ENCODE data around the gene P2RX7.

P2RX7 gene

DNA sequence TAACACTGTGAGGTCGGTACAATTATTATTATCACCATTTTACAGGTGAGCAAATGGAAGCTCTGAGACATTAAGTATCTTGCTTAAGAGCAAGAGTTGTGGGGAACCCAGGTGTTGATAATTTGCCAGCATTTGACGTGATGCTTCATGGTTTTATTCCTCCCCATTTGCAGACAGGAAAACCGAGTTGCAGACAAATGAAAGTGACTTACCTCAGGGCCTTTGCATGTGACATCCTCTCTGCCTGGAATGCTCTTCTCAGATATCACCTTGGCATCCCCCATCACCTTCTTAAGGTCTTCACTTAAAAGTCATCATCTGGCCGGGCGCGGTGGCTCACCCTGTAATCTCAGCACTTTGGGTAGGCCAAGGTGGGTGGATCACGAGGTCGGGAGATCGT is 21.0 kb upstream of the P2RX7 start:
- no peak for DNase-seq

DNA sequence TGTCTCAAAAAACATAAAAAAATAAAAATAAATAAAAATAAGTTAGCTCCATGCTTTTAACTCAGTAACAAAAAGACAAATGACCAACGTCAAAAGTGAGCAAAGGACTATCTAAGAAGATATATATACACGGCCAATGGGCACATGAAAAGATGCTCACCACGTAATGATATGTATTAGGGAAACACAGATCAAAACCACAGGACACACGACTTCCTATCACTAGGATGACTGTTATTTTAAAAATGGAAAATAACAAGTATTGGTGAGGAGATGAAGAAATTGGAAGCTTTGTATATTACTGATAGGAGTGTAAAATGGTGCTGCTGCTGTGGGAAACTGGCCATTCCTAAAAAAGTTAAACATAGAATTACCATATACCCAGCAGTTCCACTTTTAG is 20.2 kb upstream of the P2RX7 start:
- no peak for DNase-seq

DNA sequence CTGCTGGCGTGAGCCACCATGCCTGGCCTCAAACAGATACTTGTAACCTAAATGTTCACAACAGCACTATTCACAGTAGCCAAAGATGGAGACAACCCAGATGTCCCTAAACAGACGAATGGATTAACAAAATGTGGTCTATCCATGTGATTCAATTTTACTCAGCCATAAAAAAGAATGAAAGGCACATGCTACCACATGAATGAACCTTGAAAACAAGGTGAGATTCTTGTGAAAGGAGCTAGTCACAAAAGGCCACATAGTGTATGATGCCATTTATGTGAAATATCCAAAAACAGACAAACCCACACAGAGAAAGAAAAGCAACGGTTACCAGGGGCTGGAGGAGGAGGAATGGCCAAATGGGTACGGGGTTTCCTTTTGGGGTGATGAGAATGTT is 19.6 kb upstream of the P2RX7 start:
- no peak for DNase-seq

DNA sequence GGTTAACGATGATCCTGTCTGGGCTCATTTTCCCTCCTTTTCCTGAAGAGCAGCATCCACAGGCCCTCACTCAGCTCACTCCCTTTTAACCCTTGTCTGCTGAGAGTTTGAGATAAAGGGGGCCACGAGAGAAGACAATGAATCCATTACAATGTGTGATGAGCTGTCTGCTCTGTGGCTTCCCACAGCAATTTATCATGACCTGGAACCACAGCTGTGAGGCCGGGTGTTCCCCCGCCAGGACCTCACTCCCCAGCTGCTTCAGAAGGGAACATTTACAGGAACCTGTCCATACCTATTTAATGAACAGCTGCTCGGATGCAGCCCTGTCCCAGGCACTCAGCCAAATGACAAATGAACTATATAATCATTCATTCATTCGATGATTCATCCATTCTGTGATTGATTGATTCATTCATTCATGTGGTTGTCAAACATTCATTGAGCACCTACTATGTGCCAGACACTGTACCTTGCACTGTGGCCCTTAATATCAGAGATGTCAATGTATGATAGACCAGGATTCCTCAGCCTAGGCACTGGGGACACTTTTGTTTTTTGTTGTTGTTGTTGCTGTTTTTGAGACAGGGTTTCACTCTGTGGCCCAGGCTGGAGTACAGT is 18.5 kb upstream of the P2RX7 start:
- DNase-seq: no peak

DNA sequence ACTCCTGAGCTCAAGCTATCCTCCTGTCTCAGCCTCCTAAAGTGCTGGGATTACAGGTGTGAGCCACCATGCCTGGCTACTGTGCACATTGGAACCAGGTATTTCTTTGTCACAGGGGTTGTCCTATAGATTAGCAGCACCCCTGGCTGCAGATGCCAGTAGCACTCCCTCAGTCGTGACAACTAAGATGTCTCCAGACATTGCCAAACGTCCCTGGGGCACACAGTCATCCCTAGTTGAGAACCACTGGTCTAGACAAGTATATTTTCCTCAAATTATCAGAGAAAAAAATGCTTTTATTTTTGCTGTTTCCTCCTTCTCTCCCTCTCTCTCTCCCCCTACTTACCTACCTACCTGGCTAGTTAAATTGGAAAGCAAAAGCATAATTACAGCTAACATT is 17.9 kb upstream of the P2RX7 start:
- no peak for DNase-seq

DNA sequence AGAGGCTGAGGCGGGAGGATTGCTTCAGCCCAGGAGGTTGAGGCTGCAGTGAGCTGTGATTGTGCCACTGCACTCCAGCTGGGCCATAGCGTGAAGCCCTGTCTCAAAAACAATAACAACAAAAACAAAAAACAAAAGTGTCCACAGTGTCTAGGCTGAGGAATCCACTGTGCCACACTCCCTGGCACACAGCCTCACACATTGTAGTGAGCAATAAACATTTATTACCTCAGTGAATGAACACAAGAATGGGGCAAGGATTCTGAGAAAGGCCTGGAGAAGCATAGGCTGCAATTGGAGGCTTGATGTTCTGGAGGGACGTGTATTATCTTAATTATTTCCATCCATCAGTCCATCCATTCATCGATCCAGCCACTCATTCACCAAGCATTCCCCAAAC is 17.1 kb upstream of the P2RX7 start:
- DNase-seq: no peak

DNA sequence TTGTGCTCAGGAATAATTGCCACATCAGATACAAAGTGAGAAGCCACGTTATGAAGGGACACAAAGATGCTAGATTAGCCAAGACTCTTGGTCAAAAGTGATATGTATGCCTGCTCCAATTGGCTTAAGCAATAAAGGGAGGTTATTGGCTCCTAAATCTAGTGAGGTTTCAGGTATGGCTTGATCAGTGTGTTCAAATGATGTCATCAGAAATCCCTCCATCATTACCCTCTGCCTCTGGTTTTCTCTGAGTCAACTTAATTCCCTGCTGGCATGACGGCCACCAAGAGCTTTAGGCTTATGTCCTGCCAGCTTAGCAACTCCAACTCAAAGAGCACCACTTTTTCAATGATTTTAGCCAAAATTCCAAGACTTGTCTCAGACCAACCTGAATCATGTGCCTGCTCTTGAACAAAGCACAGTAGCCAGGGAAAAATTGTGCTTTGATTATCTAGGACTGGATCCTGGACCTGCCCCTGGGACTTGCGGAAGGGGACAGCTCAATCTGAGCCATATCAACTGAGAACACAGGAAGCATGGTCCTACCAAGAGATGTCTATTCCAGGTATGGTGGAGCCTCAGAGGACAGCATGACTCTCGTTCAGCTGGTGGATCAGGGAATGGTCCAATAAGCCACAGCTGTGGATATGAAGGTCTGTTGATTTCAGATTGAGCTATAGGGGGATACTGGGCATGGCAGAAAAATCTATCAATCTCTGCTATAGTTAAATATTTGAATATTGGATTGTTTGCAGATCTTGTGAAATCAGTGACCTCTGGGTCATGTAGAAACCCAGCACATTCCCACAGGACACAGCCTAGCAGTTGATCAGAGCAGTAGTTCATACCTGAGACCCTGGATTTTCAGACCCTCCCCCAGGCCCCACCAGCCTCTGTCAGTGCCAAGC is 16.1 kb upstream of the P2RX7 start:
- no peak for DNase-seq

DNA sequence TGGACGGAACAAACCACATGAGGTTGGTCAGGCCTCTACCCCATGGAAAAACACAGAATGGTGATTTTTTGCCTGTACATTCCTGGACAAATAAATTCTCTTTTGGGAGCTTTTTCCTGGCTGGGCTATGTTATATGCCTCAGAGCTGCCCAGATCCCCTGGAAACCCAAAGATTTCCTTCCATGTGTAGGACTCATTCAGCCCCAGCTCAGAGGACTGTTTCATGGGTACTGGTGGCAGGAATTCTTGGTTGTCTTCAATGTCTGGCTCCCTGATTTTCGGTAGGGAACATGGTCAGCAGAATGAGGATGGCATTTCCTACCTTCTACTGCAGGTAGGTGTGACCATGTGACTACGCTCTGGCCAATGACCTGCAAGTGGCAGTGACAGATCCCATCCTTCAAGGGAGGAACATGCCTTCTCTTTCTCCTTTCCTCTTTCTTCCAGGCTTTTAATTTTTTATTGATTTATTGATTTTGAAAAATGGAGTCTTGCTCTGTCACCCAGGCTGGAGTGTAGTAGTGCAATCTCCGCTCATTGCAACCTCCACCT is 15.4 kb upstream of the P2RX7 start:
- DNase-seq: no peak

DNA sequence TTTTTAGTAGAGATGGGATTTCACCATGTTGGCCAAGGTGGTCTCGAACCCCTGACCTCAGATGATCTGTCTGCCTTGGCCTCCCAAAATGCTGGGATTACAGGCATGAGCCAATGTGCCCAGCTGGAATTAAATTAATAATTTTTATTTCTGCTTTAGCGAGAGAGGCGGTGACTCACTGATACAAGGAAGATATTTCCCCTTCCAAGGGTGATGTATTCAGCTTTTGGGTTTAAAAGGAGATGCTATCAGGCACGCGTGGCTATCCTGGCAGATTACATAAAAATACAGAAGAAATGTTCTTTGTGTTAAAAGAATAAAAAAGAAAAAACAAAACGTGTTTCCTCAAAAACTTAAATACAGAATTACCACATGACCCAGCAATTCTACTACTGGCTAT is 12.4 kb upstream of the P2RX7 start:
- no peak for DNase-seq

DNA sequence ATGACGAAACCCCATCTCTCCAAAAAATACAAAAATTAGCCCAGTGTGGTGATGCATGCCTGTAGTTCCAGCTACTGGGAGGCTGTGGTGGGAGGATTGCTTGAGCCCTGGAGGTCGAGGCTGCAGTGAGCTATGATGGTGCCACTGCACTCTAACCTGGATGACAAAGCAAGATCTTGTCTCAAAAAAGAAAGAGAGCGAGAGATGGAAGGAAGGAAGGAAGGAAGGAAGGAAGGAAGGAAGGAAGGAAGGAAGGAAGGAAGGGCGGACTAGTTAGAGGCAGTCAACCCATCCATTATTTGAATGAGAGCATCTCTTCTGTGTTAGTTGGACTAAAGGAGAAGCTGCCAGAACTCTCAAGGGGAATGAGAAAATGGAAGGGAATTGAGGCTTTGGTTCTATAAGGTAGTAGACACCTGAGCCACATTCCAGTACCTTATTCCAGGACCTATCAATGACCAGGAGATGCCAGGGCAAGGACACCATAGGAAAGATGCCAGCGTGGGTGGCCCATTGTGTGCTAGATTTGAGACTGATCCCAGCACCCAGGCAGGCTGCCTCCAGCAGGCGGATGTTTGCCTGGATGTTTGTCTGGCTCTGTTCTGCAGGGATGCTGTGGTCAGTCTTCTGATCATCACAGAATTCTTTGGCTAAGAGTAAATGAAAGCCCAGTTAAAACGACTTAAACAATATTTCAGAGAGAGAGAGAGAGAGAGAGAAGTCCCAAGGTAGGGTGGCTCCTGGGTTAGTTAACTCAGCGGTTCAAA is 11.5 kb upstream of the P2RX7 start:
- DNase-seq: no peak

DNA sequence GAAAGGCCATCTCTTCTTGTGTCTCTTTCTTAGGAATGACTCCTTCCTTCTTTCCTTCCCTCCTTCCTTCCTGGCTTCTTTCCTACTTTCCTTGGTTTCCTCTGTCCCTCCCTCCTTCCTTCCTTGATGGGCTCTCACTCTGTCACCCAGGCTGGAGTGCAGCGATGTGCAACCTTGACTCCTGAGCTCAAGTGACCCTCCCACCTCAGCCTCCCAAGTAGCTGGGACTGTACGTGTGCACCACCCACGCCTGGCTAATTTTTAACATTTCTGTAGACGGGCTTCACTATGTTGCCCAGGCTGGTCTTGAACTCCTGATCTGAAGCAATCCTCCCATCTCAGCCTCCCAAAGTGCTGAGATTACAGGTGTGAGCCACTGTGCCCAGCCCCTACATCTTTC is 10.9 kb upstream of the P2RX7 start:
- no peak for DNase-seq

DNA sequence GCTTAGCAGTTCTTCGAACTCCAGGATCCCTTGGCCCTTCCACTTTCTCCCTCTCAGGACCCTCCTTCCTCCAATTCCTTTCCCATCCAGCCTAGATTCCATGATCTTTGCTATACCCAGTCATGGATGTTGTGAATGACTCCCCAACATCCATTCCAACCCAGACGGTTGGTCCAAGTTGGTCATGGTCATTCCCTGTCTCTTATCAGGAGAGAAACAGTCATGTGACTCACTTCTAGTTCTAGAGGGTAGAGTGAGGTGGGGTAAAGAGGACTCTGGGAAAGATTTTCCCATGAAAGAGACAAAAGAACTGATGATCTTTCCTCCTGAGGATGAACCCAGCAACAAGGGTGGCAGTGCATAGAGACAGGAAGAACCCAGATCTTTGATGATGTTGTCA is 9.2 kb upstream of the P2RX7 start:
- no peak for DNase-seq

DNA sequence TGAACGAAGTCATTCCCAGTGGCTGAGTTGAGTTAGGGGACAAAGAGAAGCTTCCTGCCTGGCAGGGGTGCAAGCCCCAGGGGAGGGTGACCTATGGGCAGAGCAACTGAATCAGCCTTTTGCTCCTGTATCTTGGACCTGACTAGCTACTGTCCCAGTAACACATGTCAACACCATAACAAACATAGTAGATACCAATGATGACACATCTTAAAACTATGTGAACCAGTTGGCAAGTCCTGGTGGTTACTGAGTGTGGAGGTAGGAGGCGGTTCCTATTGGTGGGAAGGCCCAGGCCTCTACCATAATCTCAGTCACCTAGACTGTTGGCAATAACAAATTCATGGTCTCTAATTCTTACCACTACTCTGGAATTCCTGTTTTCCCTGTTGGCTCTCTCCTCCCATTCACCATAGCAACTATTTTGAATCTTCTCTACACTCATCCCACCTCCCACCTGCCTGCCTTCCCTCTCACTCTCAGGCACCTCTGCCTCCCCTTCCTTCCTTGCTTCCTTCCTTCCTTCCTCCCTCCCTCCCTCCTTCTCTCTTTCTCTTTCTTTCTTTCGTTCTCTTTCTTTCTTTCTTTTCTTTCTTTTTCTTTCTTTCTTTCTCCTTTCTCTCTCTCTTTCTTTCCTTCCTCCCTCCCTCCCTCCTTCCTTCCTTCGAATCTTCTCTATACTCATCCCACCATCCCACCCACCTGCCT is 8.1 kb upstream of the P2RX7 start:
- DNase-seq: peak; percentile 71

DNA sequence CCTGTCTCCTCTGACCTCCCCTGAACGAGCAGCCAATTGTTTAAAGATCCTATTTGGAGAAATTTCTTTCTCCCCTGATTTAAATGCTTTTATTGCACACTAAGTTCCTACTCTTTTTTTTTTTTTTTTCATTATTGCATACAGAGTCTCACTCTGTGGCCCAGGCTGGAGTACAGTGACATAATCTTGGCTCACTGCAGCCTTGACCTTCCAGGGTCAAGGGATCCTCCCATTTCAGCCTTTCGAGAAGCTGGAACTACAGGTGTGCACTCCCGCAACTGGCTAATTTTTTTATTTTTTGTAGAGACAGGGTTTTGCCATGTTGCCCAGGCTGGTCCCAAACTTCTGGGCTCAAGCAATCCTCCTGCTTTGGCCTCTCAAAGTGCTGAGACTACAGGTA is 5.2 kb upstream of the P2RX7 start:
- no peak for DNase-seq

DNA sequence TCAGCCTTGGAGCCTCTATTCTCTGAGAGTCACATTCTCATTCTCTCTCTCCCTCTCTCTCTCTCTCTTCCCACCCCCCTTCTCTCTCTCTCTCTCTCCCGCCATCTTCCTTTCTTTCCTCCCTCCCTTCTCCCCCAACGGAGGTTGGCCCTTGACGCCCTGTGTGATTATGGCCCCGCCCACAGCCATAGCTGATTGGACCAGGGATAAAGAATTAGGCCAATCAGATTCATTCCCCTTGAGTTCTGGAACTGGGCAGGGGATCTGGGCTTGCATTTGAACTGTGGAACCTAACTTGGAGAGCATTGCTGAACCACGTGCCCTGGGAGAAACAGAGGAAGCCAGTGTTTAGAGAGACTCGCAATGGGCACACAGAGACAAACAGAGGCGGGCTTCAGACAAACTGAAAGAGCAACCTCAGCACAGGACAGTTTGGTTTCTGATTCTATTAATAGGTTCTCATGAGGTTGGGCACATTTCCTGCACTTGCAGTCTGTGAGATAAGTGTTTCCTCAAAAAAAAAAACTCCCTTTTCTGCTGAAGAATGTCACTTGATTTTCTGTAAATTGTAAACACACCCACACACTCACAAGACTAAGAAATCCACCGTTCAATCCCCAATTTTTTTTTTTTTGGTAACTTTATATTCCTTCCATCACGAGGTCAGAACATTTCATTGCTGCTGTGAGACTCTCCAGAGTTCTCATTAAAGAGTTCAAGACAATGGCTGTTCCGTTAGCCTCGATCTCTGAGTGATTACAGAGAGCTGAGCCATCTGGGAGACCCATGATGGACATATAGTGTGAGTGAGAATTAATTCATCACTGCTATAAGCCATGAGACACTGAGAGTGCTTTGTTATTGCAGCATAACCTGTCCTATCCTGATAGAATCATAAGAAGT is 3.5 kb upstream of the P2RX7 start:
- peak; percentile 96 for DNase-seq

DNA sequence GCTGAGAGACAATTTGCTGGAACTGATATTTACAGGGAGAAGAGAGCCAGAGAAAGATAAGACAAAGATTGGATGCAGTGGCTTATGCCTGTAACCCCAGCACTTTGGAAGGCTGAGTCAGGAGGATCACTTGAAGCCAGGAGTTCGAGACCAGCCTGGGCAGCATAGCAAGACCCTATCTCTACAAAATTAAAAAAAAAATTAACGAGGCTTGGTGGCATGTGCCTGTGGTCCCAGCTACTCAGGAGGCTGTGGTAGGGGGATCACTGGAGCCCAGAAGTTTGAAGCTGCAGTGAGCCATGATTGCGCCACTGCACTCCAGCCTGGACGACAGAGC is 2.9 kb upstream of the P2RX7 start:
- no peak for DNase-seq

DNA sequence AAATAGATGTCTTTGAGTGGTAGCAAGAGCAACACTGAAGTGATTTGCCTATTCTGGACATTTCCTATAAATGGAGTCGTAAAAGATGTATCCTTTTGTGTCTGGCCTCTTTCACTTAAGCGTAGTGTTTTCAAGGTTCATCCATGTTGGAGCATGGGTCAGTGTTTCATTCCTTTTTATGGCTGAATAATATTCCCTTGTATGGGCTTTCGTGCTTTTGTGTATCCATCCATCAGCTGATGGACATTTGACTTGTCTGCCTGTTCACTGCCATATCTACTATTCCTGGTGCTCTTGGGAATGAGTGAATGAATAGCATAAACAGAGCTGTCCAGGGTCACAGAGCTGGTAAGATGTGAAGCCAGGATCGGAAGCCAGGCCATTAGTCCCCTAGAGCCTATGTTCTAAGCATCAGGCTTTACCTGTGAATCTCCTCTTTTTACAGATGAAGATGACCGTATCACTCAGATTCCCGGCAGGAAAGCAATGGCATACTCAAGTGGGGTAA is 1.8 kb upstream of the P2RX7 start:
- DNase-seq: no peak

DNA sequence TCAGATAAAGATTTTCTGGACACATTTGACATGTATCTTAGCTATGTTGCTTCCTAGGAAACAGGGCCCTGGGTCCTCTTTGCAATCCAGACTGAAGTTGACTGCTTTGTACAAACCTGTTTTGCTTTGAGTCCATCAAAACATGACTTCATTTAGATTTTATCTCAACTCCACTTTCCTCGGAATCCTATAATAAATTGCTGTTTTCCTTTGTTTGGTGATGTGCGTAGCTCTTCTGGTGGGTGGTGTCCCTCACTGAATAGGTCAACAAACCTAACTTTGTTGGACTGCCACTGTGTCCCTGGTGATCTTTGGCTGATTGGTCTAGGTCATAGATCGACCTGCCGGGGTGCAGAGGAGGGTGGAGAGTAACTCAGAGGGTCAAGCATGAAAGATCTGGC is 735 bp upstream of the P2RX7 start:
- DNase-seq: peak; percentile 13

DNA sequence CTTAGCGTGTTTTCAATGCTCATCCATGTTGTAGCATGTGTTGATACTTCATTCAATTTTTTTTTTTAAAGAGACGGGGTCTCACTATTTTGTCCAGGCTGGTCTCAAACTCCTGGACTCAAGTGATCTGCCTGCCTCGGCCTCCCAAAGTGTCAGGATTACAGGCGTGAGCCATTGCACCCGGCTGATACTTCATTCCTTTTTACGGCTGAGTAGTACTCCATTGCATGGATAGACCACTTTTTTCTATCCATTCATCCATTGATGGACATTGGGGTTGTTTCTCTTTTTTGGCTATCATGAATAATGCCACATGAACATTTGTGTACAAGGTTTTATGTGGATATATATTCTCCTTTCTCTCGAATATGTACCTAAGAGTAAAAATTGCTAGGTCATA is 1.2 kb downstream of the P2RX7 start:
- no peak for DNase-seq

DNA sequence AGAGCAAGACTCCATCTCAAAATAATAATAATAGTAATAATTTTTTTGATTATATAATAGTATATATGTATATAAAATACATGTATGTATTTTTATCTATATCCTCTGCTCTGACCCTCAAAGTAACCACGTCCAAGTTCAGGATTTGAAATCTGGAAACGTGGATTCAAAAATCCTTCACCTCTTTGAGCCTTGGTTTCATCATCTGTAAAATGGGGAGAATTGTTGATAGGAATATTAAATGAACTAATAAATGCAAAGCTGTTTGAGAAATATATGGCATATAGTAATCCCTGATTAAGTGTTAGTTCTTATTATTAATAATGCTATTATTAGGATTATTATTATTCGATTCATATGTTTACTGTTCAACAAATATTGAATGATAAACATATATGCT is 2.6 kb downstream of the P2RX7 start:
- no peak for DNase-seq

DNA sequence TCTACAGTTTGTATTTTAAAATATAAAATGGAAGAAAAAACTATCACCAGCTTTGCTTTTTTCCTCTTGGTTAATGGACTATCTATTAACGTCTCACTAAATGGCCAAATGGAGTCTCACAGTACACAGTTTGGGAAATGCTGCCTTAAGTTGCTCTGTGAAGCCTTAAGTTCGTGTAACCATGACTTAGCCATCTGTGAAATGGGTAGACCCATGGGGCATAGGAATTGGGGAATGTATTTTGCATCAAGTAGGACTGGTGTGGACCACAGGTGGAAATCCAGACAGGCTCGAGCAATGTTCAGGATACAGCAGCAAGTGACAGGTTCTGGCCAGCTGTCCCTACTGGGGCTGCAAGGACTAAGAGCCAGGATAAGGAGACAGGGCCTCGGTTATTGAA is 4.8 kb downstream of the P2RX7 start:
- DNase-seq: no peak

DNA sequence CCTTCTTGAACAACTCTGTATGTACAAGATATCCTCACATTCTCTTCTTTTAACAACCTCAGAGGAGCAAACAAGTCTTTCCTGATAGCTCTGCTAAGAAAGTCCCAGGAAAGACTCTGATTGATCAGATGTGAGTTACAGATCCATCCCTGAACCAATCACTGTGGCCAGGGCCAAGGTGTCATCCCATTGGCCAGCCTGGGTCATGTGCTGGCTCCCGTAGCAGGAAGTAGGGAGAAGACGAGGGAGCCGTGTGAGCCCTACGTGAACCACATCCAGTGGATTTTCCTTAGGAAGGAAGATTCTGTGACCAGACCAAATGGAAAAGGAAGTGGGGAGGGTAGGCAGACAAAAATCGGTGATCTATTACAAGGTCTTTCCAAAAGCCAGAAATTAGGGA is 5.6 kb downstream of the P2RX7 start:
- DNase-seq: no peak
